Astrocyte of the spinal cord (primary cell): ENCODE results near the gene TSR3.

Experiments
- DNase-seq: peaks from one replicate; pipeline ENCODE4 v3.0.0; 2011; ENCODE audit warnings: low read depth, low spot score
- H3K4me3 ChIP-seq: 2 replicates; pipeline ENCODE4 v1.5.1; 2011; ENCODE audit warnings: low read depth, mild to moderate bottlenecking, low read length, moderate library complexity
- in situ Hi-C: cut with HindIII; loops from 2 replicates; pipeline ENCODE4 v1.10.0; 2017; ENCODE audit warnings: low sequenced_read_pairs
- TF ChIP-seq, protein P1 (sequence below): IDR thresholded peaks from 2 replicates; pipeline ENCODE4 v1.5.1; 2012; ENCODE audit warnings: low read depth, mild to moderate bottlenecking, low read length, inconsistent platforms

TSR3 gene

DNA sequence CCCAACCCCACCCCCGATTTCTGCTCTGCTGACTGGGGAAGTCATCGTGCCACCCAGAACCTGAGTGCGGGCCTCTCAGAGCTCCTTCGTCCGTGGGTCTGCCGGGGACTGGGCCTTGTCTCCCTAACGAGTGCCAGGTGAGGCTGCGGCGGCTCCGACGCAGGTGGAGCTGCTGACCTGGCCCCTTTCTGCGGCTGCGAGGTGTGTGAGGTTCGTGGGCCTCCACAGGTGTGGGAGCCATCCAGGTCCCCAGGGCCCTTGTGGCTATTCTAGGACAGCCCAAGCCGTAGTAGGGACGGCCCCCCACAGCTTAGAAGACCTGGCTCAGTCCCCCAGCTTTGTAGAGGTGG lies 39.2 kb downstream of the TSR3 start:
- no peak overlapping the region for H3K4me3 ChIP-seq
- in situ Hi-C loops: no loop called here
- DNase-seq: no peak
- TF ChIP-seq, protein P1, sequence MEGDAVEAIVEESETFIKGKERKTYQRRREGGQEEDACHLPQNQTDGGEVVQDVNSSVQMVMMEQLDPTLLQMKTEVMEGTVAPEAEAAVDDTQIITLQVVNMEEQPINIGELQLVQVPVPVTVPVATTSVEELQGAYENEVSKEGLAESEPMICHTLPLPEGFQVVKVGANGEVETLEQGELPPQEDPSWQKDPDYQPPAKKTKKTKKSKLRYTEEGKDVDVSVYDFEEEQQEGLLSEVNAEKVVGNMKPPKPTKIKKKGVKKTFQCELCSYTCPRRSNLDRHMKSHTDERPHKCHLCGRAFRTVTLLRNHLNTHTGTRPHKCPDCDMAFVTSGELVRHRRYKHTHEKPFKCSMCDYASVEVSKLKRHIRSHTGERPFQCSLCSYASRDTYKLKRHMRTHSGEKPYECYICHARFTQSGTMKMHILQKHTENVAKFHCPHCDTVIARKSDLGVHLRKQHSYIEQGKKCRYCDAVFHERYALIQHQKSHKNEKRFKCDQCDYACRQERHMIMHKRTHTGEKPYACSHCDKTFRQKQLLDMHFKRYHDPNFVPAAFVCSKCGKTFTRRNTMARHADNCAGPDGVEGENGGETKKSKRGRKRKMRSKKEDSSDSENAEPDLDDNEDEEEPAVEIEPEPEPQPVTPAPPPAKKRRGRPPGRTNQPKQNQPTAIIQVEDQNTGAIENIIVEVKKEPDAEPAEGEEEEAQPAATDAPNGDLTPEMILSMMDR: no peak

DNA sequence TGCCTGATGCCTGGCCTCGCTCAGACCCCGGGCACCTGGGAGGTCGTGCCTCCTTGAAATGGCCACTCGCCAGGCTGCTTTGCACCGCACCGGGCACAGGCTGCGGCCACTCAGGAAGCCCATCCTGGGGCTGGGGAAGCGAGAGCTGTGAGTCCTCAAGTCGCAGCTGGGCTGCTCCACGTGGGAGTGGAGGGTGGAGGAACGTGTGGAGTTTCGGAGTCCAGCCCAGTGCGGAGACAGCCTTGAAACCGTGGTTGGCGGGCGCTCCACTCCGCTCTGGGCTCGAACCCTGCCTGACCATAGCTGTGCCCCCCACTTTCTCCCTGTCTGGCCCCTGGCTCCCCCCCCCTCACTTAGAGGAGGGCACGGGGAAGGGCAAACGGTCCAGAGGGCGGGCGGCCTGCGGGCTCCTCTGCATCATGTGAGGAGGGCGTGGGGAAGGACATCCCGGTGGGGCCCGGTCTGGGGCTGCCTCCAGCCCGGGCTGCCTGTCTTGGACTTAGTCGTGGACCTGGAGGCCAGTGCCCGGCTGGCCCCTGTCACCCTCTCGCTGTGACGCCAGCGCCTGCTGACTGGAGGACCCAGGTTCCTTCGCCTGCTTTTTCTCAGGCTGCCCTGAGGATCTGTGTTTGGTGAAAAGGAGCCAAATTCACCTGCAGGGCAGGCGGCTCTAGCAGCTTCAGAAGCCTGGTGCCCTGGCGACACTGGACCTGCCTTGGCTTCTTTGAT lies 39.8 kb downstream of the TSR3 start:
- H3K4me3 ChIP-seq: peak overlapping the region; percentile 81
- DNase-seq: no peak
- TF ChIP-seq, protein P1: no peak
- in situ Hi-C loops: no loop called here

DNA sequence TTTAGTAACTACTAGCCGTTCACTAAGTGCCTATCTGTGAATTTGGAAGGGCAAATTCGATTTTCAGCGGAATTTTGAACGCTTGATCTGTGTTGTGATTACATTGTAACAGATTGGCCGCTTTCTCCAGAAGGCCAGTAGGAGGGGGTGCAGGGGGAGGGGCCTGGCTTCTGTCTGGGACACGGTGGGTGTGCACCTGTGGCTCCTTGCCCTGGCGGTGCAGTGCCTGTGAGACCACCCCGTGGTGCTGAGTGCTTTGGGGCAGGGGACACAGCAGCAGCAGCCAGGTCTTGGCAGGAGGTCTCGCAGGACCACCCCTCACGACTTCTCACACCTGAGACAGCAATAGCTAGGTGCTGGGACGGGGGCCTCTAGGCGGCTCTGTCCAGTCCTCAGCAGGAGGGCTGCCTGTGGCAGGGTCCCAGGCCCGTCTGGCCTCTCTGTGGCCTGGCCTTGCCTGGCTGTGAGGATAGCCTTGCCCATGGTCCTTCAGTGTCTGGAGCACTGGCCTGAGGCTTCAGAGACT lies 40.4 kb downstream of the TSR3 start:
- in situ Hi-C loops: no loop called here
- peak overlapping the region; percentile 81 for H3K4me3 ChIP-seq
- DNase-seq: no peak
- TF ChIP-seq, protein P1: no peak

DNA sequence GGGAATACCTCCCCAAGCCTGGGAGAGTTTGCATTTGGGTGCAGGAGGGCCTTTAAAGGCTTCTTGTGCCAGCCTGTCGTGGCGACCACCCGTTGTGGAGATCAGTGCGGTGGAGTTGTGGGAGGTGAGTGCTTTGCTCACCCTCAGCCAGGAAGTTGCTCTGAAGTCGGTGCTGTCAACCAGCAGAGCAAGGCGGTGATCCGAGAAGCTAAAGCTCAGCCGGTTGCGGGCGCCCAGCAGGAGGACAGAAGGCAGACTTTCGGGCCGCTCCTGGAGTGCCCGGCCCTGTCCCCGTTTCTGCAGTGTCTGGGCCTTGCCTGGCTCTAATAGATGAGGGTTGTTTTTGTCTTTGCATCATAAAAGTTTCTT lies 40.9 kb downstream of the TSR3 start:
- DNase-seq: no peak
- in situ Hi-C loops: no loop called here
- TF ChIP-seq, protein P1: no peak
- H3K4me3 ChIP-seq: peak overlapping the region; percentile 81

DNA sequence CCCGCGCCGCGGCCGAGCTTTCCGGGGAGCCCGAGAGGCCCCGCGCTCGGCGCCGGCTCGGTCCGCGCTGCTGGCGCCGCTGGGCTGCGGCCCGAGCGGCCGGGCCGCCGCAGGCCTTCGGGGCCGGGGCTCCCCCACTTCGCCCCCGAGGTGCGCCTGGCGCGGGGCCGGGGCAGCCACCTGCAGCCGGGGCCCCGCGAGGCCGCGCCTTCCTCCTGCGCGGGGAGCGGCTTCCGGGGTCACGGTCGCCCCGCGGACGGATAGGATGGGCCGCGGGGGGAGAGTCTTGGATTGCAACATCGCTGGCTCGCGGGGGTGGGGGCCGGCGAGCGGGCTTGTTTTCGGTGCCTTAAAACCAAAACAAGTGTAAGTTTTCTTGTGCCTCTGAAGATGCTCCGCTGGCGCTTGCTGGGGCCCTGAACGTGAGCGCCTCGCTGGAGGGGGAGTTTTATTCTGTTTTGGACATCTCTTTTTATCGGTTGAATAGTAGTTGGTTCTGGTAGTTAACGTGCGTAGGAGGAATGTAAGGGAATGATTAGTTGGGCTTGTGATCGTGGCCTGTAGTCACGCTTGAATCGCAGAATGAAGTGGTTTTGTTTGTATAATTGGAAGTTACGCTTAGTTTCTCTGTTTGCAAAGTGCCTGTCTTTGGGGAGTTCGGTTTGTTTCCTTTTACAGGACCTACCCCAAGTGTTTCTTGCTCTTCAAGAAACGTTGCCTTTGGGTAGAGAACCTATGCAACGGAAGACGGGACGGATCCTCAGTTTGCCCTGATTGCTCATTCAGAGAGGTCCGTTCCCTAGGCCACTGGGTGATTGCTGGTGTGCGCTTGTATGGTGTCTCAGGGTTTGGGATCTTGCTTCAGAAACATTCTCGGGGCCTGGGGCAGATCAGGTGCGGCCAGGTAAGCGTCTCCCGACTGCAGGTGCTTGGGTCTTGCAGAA lies 41.5 kb downstream of the TSR3 start:
- TF ChIP-seq, protein P1: no peak
- in situ Hi-C loops: no loop called here
- DNase-seq: peak; percentile 32
- peak overlapping the region; percentile 81 for H3K4me3 ChIP-seq

DNA sequence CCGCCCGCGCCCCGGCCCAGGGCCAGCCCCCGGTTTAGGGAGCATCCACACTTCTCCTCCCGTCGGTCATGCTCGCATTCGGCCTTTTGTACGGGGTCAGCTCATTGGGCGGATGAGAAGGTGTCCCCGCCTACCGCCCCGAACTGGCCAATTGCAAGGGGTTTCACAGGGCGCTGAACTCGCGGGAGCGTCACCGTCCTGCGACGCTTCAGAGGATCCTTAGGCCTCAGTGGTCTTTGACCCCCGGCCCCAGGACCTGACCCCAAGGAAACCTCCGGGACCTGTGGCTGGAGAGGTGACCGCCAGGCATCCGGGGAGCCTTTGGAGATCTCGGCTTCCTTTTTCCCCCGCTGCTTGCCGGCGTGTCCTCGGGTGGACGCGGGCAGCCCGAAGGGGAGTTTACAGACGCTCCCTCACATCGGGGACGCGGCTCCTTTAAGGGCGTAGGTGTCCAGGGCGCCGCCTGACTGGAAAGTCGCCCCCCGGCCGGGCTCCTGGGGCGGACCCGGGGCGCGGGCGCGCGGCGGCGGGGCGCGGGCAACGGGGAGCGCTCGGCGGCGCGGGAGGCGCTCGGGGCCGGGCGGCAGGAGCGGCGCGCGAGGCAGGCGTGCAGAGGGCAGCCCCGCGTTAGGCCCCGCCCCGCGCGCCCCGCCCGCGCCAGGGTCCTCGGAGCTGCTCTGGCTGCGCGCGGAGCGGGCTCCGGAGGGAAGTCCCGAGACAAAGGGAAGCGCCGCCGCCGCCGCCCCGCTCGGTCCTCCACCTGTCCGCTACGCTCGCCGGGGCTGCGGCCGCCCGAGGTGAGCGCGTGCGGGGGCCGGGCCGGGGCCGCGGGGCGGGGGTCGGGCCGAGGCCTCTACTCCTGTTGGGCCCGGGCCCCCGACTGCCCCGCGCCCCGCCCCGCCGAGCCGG lies 42.4 kb downstream of the TSR3 start, which contains the start of gene UBE2I:
Gene UBE2I, plus strand, starts transcription at position 660 of the 909 bp plus-strand sequence. CDS start 4,395 bp downstream, outside the sequence.
- H3K4me3 ChIP-seq: peak within 1 kb of the TSS; percentile 81
- peak; percentile 99 for DNase-seq
- TF ChIP-seq, protein P1: no peak
- in situ Hi-C loops: no loop called here
